HG03135 (cell line): ENCODE data around the gene KSR2.
"Not testable (repeated sequence)": the region's sequence is repeated elsewhere in the genome, so short reads cannot be mapped to it uniquely, and the experiment has no call there.

Experiments
- ATAC-seq: cut with Tn5 transposase; IDR thresholded peaks from one replicate; pipeline ENCODE4 v1.9.1; 2021; ENCODE audit warnings: mild to moderate bottlenecking, moderate library complexity; ENCODE audit not compliant: unreplicated experiment

The KSR2 gene

GRCh38 chr12:117649796-117650195 is 319.0 kb downstream of the KSR2 start:
- no peak for ATAC-seq

- no peak for ATAC-seq
Measured at GRCh38 chr12:117646520-117646919, 322.3 kb downstream of the KSR2 start.

DNA sequence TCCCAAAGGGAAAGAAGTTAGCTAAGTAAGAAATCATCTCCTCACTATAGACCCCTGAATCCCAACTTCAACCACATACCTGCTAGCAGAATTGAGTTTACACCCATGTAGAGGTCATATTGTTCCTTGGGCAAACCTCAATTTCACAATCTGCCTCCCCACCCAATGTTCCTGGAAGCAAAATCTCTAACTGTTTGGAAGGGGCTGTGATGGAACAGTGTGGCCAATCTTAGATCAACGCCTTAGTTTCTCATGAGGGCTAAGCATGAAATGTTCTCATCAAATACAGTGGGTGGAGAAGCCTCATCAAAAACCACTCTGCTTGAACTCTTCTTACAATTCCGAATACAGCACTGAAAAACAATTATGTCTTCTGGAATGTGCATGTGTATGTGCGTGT is 323.3 kb downstream of the KSR2 start:
- no peak for ATAC-seq

- no peak for ATAC-seq
Measured at GRCh38 chr12:117643971-117644370, 324.8 kb downstream of the KSR2 start.

GRCh38 chr12:117641885-117642284 is 326.9 kb downstream of the KSR2 start:
- ATAC-seq: no peak

GRCh38 chr12:117640511-117640910 is 328.3 kb downstream of the KSR2 start:
- ATAC-seq: no peak

DNA sequence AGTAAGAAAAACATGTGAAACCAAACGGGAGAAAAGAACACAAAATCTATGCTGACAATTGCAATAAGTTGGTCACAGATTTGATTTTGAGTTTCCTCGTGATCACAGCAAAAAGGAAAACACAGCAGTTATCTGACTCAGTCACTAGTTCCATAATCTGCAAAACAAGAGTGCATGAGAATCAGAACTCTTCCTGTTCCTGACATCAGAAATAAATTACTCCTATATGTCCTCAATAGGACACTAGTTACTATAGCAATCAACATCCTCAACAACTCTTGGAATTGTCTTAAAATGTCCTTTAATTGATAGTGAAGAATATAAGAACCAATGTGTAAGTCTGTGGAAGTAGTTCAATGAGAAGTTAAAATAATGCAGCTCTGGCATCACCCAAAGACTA is 339.3 kb downstream of the KSR2 start:
- ATAC-seq: no peak

DNA sequence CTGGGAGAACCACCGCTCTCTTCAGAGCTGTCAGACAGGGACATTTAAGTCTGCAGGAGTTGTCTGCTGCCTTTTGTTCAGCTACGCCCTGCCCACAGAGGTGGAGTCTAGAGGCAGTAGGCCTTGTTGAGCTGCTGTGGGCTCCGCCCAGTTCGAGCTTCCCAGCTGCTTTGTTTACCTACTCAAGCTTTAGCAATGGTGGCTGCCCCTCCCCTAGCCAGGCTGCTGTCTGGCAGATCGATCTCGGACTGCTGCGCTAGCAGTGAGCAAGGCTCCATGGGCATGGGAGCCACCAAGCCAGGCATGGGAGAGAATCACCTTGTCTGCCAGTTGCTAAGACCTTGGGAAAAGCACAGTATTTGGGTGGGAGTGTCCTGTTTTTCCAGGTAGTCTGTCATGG is 340.1 kb downstream of the KSR2 start:
- not testable (repeated sequence) for ATAC-seq

- no peak for ATAC-seq
Measured at GRCh38 chr12:117622741-117623140, 346.0 kb downstream of the KSR2 start.

DNA sequence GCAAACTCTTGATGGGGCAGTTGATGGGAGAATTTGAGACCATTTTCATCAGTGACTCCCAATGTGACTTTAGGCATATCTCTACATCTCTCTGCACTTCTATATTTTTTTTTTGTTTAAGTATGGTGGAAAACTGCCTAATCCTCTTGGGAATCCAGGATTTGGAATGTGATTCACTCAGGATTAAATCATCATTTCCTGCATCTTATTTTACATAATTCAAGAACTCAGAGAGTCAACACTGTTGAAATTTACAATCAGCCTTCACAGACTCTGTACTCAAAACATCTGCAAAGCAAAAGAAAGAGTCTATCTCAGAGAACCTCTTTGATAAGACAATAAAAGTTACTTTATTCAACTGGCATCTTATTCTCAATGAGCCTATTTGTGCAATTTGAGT is 346.7 kb downstream of the KSR2 start:
- ATAC-seq: no peak

DNA sequence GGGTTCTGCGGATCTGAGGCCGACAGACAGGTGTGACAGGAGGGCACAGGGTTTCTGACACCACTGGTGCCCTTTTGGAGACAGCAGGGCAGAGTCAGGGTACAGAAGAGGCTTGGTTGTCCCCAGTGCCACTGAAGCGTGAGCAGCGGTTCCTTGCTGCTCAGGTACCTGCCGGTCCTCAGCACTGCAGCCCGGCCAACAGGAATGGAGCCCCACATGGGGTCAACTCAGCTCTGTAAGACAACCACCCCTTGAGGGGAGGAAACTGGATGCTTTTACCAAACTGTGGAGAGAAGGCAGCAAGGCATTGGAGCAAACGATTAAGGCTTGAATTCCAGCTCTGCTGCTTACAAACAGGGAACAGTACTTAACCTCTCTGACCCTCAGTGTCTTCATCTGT is 361.0 kb downstream of the KSR2 start:
- no peak for ATAC-seq

DNA sequence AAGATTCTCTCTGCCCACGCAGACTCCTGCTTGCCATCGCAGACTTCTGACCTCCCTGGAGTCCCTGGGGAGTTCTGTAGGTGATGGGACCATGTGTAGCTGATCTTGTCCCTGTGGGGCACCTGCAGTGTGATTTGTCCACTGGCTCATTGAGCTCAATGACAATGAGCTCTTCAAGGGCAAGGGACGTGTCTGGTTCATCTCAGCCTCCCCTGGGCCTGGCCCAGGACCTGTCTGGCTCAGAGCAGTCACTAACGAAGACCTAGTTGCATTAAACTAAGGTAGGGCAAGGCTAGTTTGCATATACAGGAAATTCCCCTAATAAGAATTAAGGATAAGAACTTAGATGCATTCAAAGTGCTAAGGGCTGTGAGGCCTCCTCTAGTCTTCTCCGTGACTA is 361.8 kb downstream of the KSR2 start:
- ATAC-seq: no peak

GRCh38 chr12:117606024-117606423 is 362.8 kb downstream of the KSR2 start:
- ATAC-seq: no peak

GRCh38 chr12:117603316-117604113 is 365.3 kb downstream of the KSR2 start:
- no peak for ATAC-seq

- ATAC-seq: no peak
Measured at GRCh38 chr12:117599849-117600248, 368.9 kb downstream of the KSR2 start.

DNA sequence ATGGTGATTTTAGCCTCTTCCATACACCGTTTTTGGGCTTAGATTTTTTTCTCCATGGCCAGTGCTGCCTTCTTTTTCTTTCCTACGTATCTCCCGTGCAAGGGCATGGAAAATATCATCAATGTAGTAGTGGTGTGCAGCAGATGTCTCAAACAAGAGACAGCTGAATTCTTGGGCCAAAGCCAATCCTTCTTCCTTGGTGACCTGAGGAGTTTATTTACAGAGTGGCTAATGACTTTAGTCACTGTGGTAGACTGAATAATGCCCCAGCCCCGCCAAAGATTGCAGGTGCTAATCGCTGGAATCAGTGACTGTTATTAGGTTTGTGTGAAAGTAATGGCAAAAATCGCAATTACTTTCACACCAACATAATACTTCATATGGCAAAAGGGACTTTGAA is 371.8 kb downstream of the KSR2 start:
- ATAC-seq: no peak

- no peak for ATAC-seq
Measured at GRCh38 chr12:117595751-117596150, 373.0 kb downstream of the KSR2 start.

- ATAC-seq: no peak
Measured at GRCh38 chr12:117594481-117594880, 374.3 kb downstream of the KSR2 start.

DNA sequence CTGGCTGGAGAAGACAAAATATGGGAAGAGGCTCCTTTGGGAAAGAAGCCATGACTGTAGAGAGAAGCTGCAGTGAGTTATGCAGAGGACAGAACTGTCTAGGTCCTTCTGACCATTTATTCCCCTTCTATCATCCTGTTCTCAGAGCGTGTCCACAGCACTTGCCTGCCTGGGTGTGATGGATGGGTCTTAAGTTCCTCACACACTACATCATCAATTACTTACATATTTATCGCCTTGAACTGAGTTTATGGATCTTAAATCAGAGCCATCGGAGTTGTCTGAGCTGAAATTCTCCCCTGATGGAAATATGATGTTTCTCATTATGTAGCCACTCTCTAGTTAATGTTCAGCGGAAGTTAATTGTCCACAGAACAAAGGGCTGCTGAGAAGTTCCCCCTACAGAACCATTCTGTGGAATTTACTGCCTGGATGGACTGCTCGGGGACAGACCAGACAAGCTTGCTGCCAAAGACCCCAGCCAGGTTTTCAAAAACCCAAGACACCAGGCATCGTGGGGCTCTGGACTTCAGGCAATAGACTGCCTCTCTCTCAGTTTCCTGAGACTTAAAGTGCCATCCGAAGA is 374.9 kb downstream of the KSR2 start:
- ATAC-seq: no peak

GRCh38 chr12:117592588-117593305 is 376.0 kb downstream of the KSR2 start:
- ATAC-seq: no peak

DNA sequence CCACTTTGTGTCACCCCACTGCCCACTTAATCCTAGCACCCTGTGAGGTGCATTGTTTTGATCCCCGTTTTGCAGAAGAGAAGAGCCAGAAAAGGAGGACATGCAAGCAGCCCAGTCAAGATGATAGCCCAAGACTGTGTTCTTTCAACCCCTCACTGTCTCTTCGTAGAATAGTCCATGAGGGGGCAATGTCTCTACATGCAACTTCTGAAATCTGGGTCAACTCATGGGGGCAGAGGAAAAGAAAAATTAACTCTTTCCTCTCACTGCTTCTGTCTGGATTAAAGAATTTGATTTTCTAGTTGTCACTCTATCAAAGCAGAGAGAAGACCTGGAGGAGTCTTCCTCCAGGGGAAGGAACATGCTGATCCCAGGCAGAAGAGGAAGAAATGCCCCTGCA is 377.8 kb downstream of the KSR2 start:
- no peak for ATAC-seq

GRCh38 chr12:117590386-117590785 is 378.4 kb downstream of the KSR2 start:
- no peak for ATAC-seq
